Peyer's patch (tissue), 4 donors: Measurements from ENCODE around the gene PFN1.

Experiments used
- POLR2A ChIP-seq, 2 donors: fragments of 450-650 bp; IDR thresholded peaks; one replicate each; pipeline ENCODE4 v1.5.1; 2017; ENCODE audit warnings: antibody characterized with exemption in 2 of 2, mild to moderate bottlenecking in 2 of 2, moderate library complexity in 2 of 2
- TF ChIP-seq, protein P1 (sequence below), 6 experiments: fragments of 450-650 bp in 4 of 6; fragments of 200-600 bp in 2 of 6; sonication (generic) in 1 of 6; IDR thresholded peaks; one replicate each; pipeline ENCODE4 v1.5.1; 2017 to 2019; ENCODE audit warnings: antibody characterized with exemption in 6 of 6, mild to moderate bottlenecking in 3 of 6, moderate library complexity in 1 of 6

DNA sequence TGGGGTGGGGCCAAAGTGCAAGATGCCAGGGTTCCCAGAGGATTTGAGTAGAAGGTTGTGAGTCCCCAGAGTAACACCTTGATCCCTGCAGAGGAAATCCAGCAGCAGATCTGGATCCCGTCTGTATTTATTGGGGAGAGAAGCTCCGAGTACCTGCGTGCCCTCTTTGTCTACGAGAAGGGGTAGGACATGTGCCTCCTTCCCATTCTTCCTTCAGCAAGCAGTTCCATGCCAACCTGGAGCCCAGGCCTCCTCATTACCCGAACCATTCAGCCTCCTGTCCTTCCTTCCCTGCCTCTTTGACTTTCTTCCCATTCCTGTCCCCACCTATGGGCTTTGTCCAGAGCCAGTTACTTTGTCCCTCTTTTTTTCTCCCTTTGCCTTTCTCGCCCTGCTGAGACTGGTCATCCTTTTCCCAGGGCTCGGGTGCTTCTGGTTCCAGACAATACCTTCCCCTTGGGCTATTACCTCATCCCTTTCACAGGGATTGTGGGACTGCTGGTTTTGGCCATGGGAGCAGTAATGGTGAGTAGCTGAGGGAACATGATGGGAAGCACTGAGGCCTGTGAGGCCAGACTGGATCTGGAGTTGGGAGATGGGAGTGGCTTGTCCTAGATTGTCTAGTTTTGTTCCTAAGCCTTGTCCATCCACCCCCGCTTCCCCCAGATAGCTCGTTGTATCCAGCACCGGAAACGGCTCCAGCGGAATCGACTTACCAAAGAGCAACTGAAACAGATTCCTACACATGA, 5.4 kb downstream of the PFN1 start:
- TF ChIP-seq, protein P1, sequence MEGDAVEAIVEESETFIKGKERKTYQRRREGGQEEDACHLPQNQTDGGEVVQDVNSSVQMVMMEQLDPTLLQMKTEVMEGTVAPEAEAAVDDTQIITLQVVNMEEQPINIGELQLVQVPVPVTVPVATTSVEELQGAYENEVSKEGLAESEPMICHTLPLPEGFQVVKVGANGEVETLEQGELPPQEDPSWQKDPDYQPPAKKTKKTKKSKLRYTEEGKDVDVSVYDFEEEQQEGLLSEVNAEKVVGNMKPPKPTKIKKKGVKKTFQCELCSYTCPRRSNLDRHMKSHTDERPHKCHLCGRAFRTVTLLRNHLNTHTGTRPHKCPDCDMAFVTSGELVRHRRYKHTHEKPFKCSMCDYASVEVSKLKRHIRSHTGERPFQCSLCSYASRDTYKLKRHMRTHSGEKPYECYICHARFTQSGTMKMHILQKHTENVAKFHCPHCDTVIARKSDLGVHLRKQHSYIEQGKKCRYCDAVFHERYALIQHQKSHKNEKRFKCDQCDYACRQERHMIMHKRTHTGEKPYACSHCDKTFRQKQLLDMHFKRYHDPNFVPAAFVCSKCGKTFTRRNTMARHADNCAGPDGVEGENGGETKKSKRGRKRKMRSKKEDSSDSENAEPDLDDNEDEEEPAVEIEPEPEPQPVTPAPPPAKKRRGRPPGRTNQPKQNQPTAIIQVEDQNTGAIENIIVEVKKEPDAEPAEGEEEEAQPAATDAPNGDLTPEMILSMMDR (IDR thresholded peaks at IDR 0.05) = no peak
- no peak for TF ChIP-seq POLR2A (IDR thresholded peaks at IDR 0.05)
